Prostate gland (tissue), 2 donors: ENCODE results near the gene IL36B.

Source experiments
- CTCF ChIP-seq, 4 experiments: fragments of 200-600 bp in 2 of 4; fragments of 450-650 bp in 2 of 4; sonication (generic) in 2 of 4; IDR thresholded peaks; 1 replicate in 3 of 4; 2 replicates in 1 of 4; pipeline ENCODE4 v1.5.1; 2016 to 2019; ENCODE audit warnings: antibody characterized with exemption in 4 of 4, mild to moderate bottlenecking in 2 of 4, moderate library complexity in 2 of 4
- POLR2A ChIP-seq: fragments of 450-650 bp; IDR thresholded peaks from one replicate; pipeline ENCODE4 v1.6.1; 2016; ENCODE audit warnings: antibody characterized with exemption, mild to moderate bottlenecking

GRCh38 chr2:113015655-113016054 is 37.0 kb downstream of the IL36B start:
- TF ChIP-seq CTCF (IDR thresholded peaks at IDR 0.05) (no peak), POLR2A (no peak)
